HepG2 (cell line): ENCODE measurements around the gene RAD50. TPM values are rescaled to one million over a fixed set of nuclear protein-coding genes. Genes with fewer than 3 reads are reported as not detected.

Experiments
- ATAC-seq: fragments of 200-7000 bp; cut with Tn5 transposase; 3 replicates; pipeline ENCODE4 v1.9.1; 2020; ENCODE audit warnings: mild to moderate bottlenecking, moderate library complexity
- BruUV-seq: library from RNA; stranded (reverse); fragments of 400-500 nt; replicated peaks from 2 replicates; lab custom pipeline; 2021; lab: Mats Ljungman, UMichigan
- CTCF ChIA-PET: fragments of 300-600 bp; formaldehyde crosslinking; extraction: SDS; loops from one replicate; lab custom pipeline; 2021; ENCODE audit warnings: low total read pairs, inconsistent platforms, low intra/inter-chr PET ratio; lab: Yijun Ruan, JAX
- POLR2A ChIA-PET: fragments of 350-600 bp; sonication (Branson Sonifier 250); formaldehyde crosslinking; loops from one replicate; lab custom pipeline; 2020; ENCODE audit warnings: antibody characterized with exemption, inconsistent platforms; lab: Yijun Ruan, JAX
- DNase-seq: peaks from one replicate; pipeline ENCODE4 v3.0.0-alpha.2; 2015; ENCODE audit warnings: low spot score
- FAIRE-seq: peaks from 3 replicates; lab custom pipeline; 2011; peaks lifted over from hg19 to GRCh38; lab: Jason Lieb, UNC
- H2AFZ ChIP-seq: one replicate; pipeline ENCODE4 v1.6.1; 2011; ENCODE audit warnings: low read length, inconsistent platforms
- H3K27ac ChIP-seq: fragments of 300-600 bp; 3 replicates; pipeline ENCODE4 v1.8.0; 2011; ENCODE audit warnings: mixed run types, mild to moderate bottlenecking, mixed read lengths, low read length, inconsistent platforms; ENCODE audit not compliant: insufficient read depth; ENCODE audit errors: extremely low read length
- H3K27me3 ChIP-seq, 2 experiments: fragments of 200-600 bp in 1 of 2; 2 replicates in 1 of 2; 3 replicates in 1 of 2; pipeline versions ENCODE4 v1.6.0 to v1.8.0; 2011; ENCODE audit warnings: low read length in 2 of 2, mild to moderate bottlenecking in 2 of 2, moderate library complexity in 2 of 2, inconsistent platforms in 1 of 2; ENCODE audit not compliant: insufficient read depth in 2 of 2, control insufficient read depth in 1 of 2
- H3K36me3 ChIP-seq, 2 experiments: fragments of 200-600 bp in 1 of 2; replicated peaks in 1 of 2; 2 replicates in 1 of 2; 3 replicates in 1 of 2; pipeline versions ENCODE4 v1.5.1 to v1.8.0; 2011; ENCODE audit warnings: low read length in 2 of 2, inconsistent platforms in 1 of 2; ENCODE audit not compliant: insufficient read depth in 2 of 2, control insufficient read depth in 1 of 2
- H3K4me1 ChIP-seq: 2 replicates; pipeline ENCODE4 v1.5.1; 2012; ENCODE audit warnings: low read length, inconsistent platforms; ENCODE audit not compliant: insufficient read depth
- H3K4me2 ChIP-seq: 2 replicates; pipeline ENCODE4 v1.6.0; 2011; ENCODE audit warnings: low read depth, low read length, inconsistent platforms
- H3K4me3 ChIP-seq, 3 experiments: fragments of 200-600 bp in 1 of 3; sonication (generic), shearing (Covaris generic) in 1 of 3; replicated peaks in 1 of 3; 2 replicates each; pipeline ENCODE4 v1.5.1; 2011 to 2016; ENCODE audit warnings: low read length in 3 of 3, inconsistent platforms in 2 of 3, low read depth in 2 of 3, mild to moderate bottlenecking in 2 of 3, control low read depth in 1 of 3, mixed read lengths in 1 of 3; ENCODE audit not compliant: insufficient read depth in 1 of 3
- H3K79me2 ChIP-seq: one replicate; pipeline ENCODE4 v1.6.1; 2011; ENCODE audit warnings: low read length, inconsistent platforms; ENCODE audit not compliant: insufficient read depth
- H3K9ac ChIP-seq: 2 replicates; pipeline ENCODE4 v1.6.0; 2011; ENCODE audit warnings: mild to moderate bottlenecking, low read depth, low read length, inconsistent platforms; ENCODE audit not compliant: insufficient read depth
- H3K9me3 ChIP-seq: 2 replicates; pipeline ENCODE4 v1.5.1; 2012; ENCODE audit warnings: mild to moderate bottlenecking, low read length
- H4K20me1 ChIP-seq: 2 replicates; pipeline ENCODE4 v1.6.0; 2011; ENCODE audit warnings: inconsistent platforms, mild to moderate bottlenecking, low read length, moderate library complexity; ENCODE audit not compliant: insufficient read depth
- E2F2 ChIP-seq: sonication (generic); formaldehyde crosslinking; IDR thresholded peaks from 2 replicates; pipeline ENCODE4 v1.4.0; 2020; ENCODE audit warnings: missing genetic modification reagents, borderline replicate concordance
- KLF11 ChIP-seq: IDR thresholded peaks from 2 replicates; pipeline ENCODE4 v1.6.1; 2016; ENCODE audit warnings: missing compliant biosample characterization
- NFAT5 ChIP-seq: sonication (generic); formaldehyde crosslinking; IDR thresholded peaks from 2 replicates; pipeline ENCODE4 v1.4.0; 2020; ENCODE audit warnings: missing genetic modification reagents
- NR2F2 ChIP-seq: IDR thresholded peaks from 2 replicates; pipeline ENCODE4 v1.6.1; 2012; ENCODE audit warnings: low read depth, inconsistent platforms, borderline replicate concordance
- POLR2G ChIP-seq: fragments of 200-400 bp; formaldehyde crosslinking; IDR thresholded peaks from 2 replicates; pipeline ENCODE4 v1.6.1; 2018; ENCODE audit warnings: mild to moderate bottlenecking, low read depth, low read length, moderate library complexity
- RBM22 ChIP-seq: fragments of 200-400 bp; formaldehyde crosslinking; optimal IDR thresholded peaks from 2 replicates; pipeline ENCODE3; 2017; ENCODE audit warnings: mild to moderate bottlenecking, low read length, moderate library complexity
- ZNF747 ChIP-seq: sonication (generic); formaldehyde crosslinking; IDR thresholded peaks from 2 replicates; pipeline ENCODE4 v1.8.1; 2023; ENCODE audit warnings: missing genetic modification reagents, mild to moderate bottlenecking, borderline replicate concordance
- WGBS: methylation state at CpG from one replicate; pipeline ENCODE4 v1.1.6; 2017; ENCODE audit warnings: low lambda C conversion rate; 5-methylcytosine and 5-hydroxymethylcytosine counted together
- in situ Hi-C: cut with HindIII; loops from 2 replicates; pipeline ENCODE4 v1.10.0; 2017; ENCODE audit warnings: low pct_unique_long_range_greater_than_20kb; ENCODE audit not compliant: extremely low pct_ligation_motif_present
- intact Hi-C: fragments of 100-400 bp; cut with micrococcal nuclease; formaldehyde crosslinking; loops from one replicate; pipeline ENCODE4 v1.10.0; 2022; ENCODE audit not compliant: unreplicated experiment
- polyA plus RNA-seq, 8 experiments: library from polyadenylated mRNA; depleted of rRNA in 3 of 8; stranded (reverse) in 7 of 8; unstranded in 1 of 8; fragments of >200 nt; fragmentation: Illumina TruSeq in 4 of 8; extraction: Trizol in 4 of 8; gene quantifications; 2 replicates each; pipeline versions ENCODE4 v1.2.1 to v1.2.3, GENCODE V29; 2011 to 2016; ENCODE audit warnings: low read depth in 4 of 8, missing spikeins in 1 of 8, mixed read lengths in 1 of 8; ENCODE audit not compliant: insufficient read depth in 1 of 8
- total RNA-seq, 5 experiments: library from RNA; depleted of rRNA; stranded (reverse); fragments of >200 nt; fragmentation: Illumina TruSeq; extraction: Trizol; gene quantifications; 2 replicates each; pipeline ENCODE4 v1.2.3, GENCODE V29; 2016; ENCODE audit warnings: low read depth in 1 of 5

The RAD50 gene
- total and polyA plus RNA-seq, 2 of the 13 experiments (the other 11 are each of a cell fraction or from before 2014, with no cell fraction given) = 19.2 to 23.4 TPM

GRCh38 chr5:132528866-132529634 lies 27.7 kb upstream of the RAD50 start:
- CTCF ChIA-PET = no interaction called here
- in situ Hi-C loops = no loop called here

More at GRCh38 chr5:132528866-132529634, 27.7 kb upstream of the RAD50 start:
- no TSS peak for BruUV-seq
- Histone ChIP-seq H3K79me2 (no peaks in the 10 kb centered on the region), H3K36me3 (no peaks in the 10 kb centered on the region), H3K27ac (no peak overlapping the region), H4K20me1 (no peaks in the 10 kb centered on the region), H3K9me3 (no peaks in the 10 kb centered on the region), H3K27me3 (no peaks in the 10 kb centered on the region), H3K4me1 (peaks cover 14% of the 10 kb centered on the region), H3K4me2 (no peak overlapping the region), H3K4me3 (no peak overlapping the region), H2AFZ (no peak overlapping the region), H3K9ac (no peak overlapping the region)
- POLR2A ChIA-PET = interaction anchor here (1.4 kb wide), 1 partner anchor 28 kb away, joined by 3 read pairs; the partner anchor contains the start of gene RAD50
- TF ChIP-seq RBM22 = no peak
- no peak for TF ChIP-seq NR2F2
- no peak for TF ChIP-seq E2F2 (CRISPR knock-in tag)
- no peak for TF ChIP-seq POLR2G
- TF ChIP-seq NFAT5 (CRISPR knock-in tag) = no peak
- TF ChIP-seq ZNF747 (CRISPR knock-in tag) = no peak
- TF ChIP-seq KLF11 (CRISPR knock-in tag) = no peak
- WGBS = 23% methylated on average over 5 of the region's 6 CpGs
- DNase-seq (no peak), FAIRE-seq (no peak), ATAC-seq (no peak)
- intact Hi-C loops = loop anchor here (5.0 to 10.0 kb wide), 3 partner anchors 58 to 356 kb away; no protein-coding TSS in a partner anchor
